Renal cortical epithelial cell (primary cell): ENCODE measurements around the gene OVOL3. TPM values are rescaled to one million over a fixed set of nuclear protein-coding genes. Genes with fewer than 3 reads are reported as not detected.

Experiments used
- total RNA-seq: library from RNA; depleted of rRNA; stranded (reverse); fragments of >200 nt; gene quantifications from 2 replicates; pipeline ENCODE4 v1.2.3, GENCODE V29; 2014

The OVOL3 gene
- total RNA-seq, 1 donor from 2014 or later = not detected

Other genes with a start within 250 kb of the OVOL3 start
- gene APLP1, start 242.6 kb upstream of the OVOL3 start, total RNA-seq = 0.52 and 2.9 TPM in 2 replicates
- gene NFKBID, start 210.6 kb upstream of the OVOL3 start, total RNA-seq = 4.2 and 8.7 TPM in 2 replicates
- not detected in 2 replicates for gene HCST, start 208.6 kb upstream of the OVOL3 start, total RNA-seq
- gene TYROBP, start 202.8 kb upstream of the OVOL3 start, total RNA-seq = not detected in 2 replicates
- 0.52 and 6.3 TPM in 2 replicates for gene LRFN3, start 174.8 kb upstream of the OVOL3 start, total RNA-seq
- 9.4 and 10.4 TPM in 2 replicates for gene SDHAF1, start 116.0 kb upstream of the OVOL3 start, total RNA-seq
- 1.0 and 4.5 TPM in 2 replicates for gene SYNE4, start 102.3 kb upstream of the OVOL3 start, total RNA-seq
- 10.6 and 11.8 TPM in 2 replicates for gene ALKBH6, start 96.9 kb upstream of the OVOL3 start, total RNA-seq
- 1.2 and 15.2 TPM in 2 replicates for gene CLIP3, start 78.3 kb upstream of the OVOL3 start, total RNA-seq
- 3.3 and 3.5 TPM in 2 replicates for gene THAP8, start 56.9 kb upstream of the OVOL3 start, total RNA-seq
- 0.70 and 3.0 TPM in 2 replicates for gene WDR62, start 56.2 kb upstream of the OVOL3 start, total RNA-seq
- 38.2 and 49.5 TPM in 2 replicates for gene POLR2I, start 3.7 kb downstream of the OVOL3 start, total RNA-seq
- 228 and 291 TPM in 2 replicates for gene TBCB, start 4.3 kb downstream of the OVOL3 start, total RNA-seq
- gene CAPNS1, start 28.9 kb downstream of the OVOL3 start, total RNA-seq = 338 and 474 TPM in 2 replicates
- 1.1 and 2.8 TPM in 2 replicates for gene COX7A1, start 41.3 kb downstream of the OVOL3 start, total RNA-seq
- 5.0 and 7.9 TPM in 2 replicates for gene ZNF565, start 103.5 kb downstream of the OVOL3 start, total RNA-seq
- gene ZNF146, start 104.0 kb downstream of the OVOL3 start, total RNA-seq = 126 and 190 TPM in 2 replicates